H1 (cell line): ENCODE measurements around the gene P3H2. TPM values are rescaled to one million over a fixed set of nuclear protein-coding genes. Genes with fewer than 3 reads are reported as not detected.

Experiments
- FOSL1 ChIP-seq: IDR thresholded peaks from 2 replicates; pipeline ENCODE4 v1.6.1; 2011; ENCODE audit warnings: mild to moderate bottlenecking, low read depth, low read length, moderate library complexity; ENCODE audit not compliant: insufficient read depth
- RFX5 ChIP-seq: IDR thresholded peaks from 2 replicates; pipeline ENCODE4 v1.6.1; 2011; ENCODE audit warnings: low read depth, low read length, improper control_type of control experiment, borderline replicate concordance
- polyA plus RNA-seq, 7 experiments: library from polyadenylated mRNA; depleted of rRNA in 3 of 7; stranded (reverse) in 5 of 7; unstranded in 2 of 7; fragments of >200 nt in 5 of 7; fragments of 200-250 nt in 2 of 7; gene quantifications; 1 replicate in 5 of 7; 2 replicates in 1 of 7; 4 replicates in 1 of 7; pipeline versions ENCODE4 v1.2.1 to v1.2.3, GENCODE V29; 2011 to 2013; ENCODE audit warnings: missing spikeins in 2 of 7, mixed read lengths in 2 of 7
- total RNA-seq: library from RNA; stranded (reverse); fragmentation: NEBNext Ultra II Directional; extraction: Animal tissue kit (Norgen Biotek cat#: 25700); gene quantifications from 2 replicates; pipeline ENCODE4 v1.2.1, GENCODE V29; 2021

The P3H2 gene
- total and polyA plus RNA-seq, 2 of the 8 experiments (the other 6 are each of a cell fraction or from before 2014, with no cell fraction given): 40.5 to 60.4 TPM

DNA sequence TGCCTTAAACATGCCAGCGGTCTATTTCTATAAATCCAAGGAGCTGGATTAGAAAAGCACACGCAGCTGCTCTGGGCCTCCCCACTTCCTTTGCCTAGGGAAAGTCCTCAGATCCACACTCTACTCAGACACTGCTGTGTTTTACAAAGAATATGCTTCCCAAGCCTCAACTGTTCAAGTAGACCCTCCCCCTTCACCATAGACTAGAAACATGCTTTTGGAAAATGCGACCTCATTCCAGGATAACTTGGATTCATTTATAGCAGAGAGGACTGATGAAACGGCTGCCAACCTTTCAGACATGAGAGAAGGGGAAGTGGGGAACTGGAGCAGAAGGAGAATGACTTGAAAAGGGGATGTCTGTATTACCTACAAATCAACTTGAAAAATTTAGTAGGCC, 64.0 kb downstream of the P3H2 start (continued):
- no peak for TF ChIP-seq RFX5
- TF ChIP-seq FOSL1: no peak
- TF ChIP-seq, all 59 proteins: peak for 0
